Measurements from ENCODE around the gene TRAF2.

TRAF2 gene

DNA sequence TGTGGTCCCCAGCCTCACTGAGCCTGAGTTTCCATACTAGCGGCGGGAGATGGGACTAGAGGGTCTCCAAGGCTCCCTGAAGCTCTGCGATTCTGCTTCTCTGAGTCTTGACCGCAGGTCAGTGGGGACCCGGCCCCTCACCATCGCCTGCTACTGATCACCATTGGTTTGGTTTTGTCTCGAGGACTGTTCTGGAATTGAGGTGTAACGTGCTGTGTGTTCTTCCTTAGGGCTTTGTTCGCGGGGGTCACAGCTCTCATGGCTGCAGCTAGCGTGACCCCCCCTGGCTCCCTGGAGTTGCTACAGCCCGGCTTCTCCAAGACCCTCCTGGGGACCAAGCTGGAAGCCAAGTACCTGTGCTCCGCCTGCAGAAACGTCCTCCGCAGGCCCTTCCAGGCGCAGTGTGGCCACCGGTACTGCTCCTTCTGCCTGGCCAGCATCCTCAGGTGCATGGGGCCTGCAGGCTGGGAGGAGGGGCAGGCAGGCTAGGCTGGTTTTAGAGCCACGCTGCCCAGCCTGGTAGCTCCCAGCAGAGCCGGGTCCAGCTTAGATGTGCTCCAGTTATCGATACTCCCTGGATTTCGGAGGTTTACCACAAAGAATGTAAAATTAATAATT is 12.3 kb downstream of the TRAF2 start:
- H3K27me3 Mint-ChIP-seq = no peaks in the 10 kb centered on the region
- no peak overlapping the region for H3K4me3 Mint-ChIP-seq
- H3K4me1 Mint-ChIP-seq = peaks cover 43 to 85% of the 10 kb centered on the region in 2 donors
- H3K9me3 Mint-ChIP-seq = no peaks in the 10 kb centered on the region
- H3K27ac Mint-ChIP-seq = peak overlapping the region; percentile 14
- DNase-seq (no peak), ATAC-seq (replicated peaks) (no peak)
- H3K36me3 Mint-ChIP-seq = peaks cover 51 to 56% of the 10 kb centered on the region in 2 donors

DNA sequence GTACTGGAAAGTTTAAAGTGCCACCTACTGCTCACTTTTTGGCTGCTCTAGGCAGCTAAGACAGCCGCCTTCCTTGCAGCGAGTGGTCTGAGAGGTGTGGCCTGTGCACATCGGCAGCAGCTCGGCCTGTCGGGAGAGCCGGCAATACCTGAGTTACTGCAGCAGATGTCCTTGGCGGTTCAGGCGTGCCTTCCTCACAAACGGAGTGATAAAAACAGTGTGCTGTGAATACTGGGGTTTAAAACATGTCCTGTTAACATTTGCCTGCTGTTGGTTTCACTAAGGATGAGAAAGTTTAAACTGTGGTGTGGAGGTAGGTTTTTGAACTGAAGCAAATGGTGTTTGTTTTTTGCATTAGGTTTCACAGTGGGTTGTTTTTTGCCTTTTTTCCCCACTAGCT is 12.9 kb downstream of the TRAF2 start:
- Mint-ChIP-seq H3K4me1 (peaks cover 41 to 82% of the 10 kb centered on the region in 2 donors), H3K9me3 (no peaks in the 10 kb centered on the region), H3K27ac (no peak overlapping the region), H3K27me3 (no peaks in the 10 kb centered on the region), H3K4me3 (no peak overlapping the region), H3K36me3 (peaks cover 50 to 58% of the 10 kb centered on the region in 2 donors)
- no peak for ATAC-seq (replicated peaks)
- DNase-seq = no peak

DNA sequence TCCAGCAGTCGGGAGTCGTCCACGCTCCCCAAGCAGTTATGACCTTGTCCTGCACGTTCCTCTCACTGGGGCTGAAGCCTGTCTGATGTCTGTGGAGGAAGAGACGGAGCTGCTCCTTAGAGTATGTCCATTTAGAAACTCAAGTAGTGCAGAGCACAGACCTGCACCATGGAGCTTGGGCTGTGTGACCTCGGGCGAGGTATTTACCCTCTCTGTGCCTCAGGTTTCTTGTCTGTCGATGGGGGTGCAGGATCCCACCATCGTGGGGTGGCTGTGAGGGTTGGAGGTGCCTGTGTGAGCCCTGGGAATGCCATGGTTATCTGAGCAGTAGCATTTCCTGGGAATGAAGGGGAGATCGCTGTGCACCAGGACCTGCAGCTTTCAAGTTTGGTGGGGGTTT is 14.2 kb downstream of the TRAF2 start:
- peaks cover 2 to 4% of the 10 kb centered on the region in 2 donors for H3K9me3 Mint-ChIP-seq
- peak overlapping the region; percentile 90 for H3K27ac Mint-ChIP-seq
- peaks cover 38 to 77% of the 10 kb centered on the region in 2 donors for H3K4me1 Mint-ChIP-seq
- DNase-seq (no peak), ATAC-seq (replicated peaks) (no peak)
- H3K36me3 Mint-ChIP-seq = peaks cover 55 to 57% of the 10 kb centered on the region in 2 donors
- H3K4me3 Mint-ChIP-seq = peak overlapping the region in 1 of 2 donors; percentile 57
- no peaks in the 10 kb centered on the region for H3K27me3 Mint-ChIP-seq

DNA sequence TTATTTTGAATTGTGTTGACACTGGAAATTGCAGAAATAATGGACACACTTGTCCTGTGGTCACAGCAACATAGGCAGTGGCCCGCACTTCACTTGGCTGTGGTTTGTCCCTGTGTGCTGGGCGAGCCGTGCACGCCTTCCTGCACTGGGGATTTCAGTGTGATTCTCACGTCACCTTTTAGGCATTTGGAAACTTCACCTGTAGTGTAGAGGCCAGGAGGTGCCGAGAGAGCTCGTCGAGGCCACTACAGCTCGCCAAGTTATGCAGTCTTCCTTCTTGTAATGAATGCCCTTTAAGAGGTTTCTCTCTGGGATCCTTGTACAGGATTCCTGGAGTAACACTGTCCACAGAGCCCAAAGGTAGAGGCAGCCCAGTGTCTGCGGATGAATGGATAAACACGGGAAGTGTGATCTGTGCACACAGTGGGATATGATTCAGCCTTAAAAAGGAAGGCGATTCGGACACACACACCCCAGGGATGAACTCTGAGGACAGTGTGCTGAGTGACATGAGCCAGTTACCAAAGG is 14.7 kb downstream of the TRAF2 start:
- DNase-seq (no peak), ATAC-seq (replicated peaks) (no peak)
- Mint-ChIP-seq H3K36me3 (peaks cover 57 to 58% of the 10 kb centered on the region in 2 donors), H3K4me1 (peaks cover 36 to 79% of the 10 kb centered on the region in 2 donors), H3K27ac (peak overlapping the region; percentile 98), H3K4me3 (no peak overlapping the region), H3K9me3 (peaks cover 2 to 4% of the 10 kb centered on the region in 2 donors), H3K27me3 (no peaks in the 10 kb centered on the region)

DNA sequence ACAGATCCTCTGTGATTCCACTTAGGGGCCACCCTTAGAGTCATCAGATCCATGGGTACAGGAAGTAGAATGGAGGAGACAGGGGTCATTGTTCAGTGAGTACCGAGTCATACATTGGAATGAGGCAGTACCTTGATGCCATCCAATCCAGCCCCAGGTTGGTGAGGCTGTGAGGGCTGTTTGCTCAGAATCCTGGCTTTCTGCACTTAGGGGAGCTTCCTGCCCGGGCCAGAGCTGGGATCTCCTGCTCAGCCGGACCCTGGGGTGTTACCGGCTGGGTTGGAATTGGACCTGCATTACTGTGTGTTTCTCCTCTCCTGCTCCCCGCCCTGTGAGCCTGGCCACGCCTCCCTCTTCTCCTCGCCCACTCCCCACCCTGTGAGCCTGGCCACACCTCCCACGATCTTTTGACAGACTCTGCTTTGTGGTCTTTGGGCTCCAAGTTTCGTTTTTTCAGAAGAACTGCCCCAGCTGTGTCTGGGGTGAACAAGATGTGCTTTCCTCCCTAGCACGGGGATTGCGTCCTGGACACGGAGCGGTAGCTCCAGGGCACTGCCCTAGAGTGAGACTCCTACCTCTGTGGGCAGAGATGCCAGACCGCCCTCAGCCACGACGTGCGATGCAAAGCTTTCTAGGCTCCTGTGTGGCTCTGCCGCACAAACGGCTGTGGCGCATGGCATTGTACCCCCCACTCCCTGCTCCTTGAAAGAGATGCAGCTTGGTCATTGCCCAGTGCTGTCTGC is 15.4 kb downstream of the TRAF2 start:
- Mint-ChIP-seq H3K4me3 (peak overlapping the region; percentile 68 to 75), H3K27me3 (no peaks in the 10 kb centered on the region), H3K9me3 (peaks cover 4 to 5% of the 10 kb centered on the region in 2 donors), H3K27ac (peak overlapping the region; percentile 98), H3K36me3 (peaks cover 64% of the 10 kb centered on the region in 2 donors), H3K4me1 (peaks cover 39 to 78% of the 10 kb centered on the region in 2 donors)
- ATAC-seq (replicated peaks) (peak; percentile 68 to 85), DNase-seq (peak; percentile 56)

DNA sequence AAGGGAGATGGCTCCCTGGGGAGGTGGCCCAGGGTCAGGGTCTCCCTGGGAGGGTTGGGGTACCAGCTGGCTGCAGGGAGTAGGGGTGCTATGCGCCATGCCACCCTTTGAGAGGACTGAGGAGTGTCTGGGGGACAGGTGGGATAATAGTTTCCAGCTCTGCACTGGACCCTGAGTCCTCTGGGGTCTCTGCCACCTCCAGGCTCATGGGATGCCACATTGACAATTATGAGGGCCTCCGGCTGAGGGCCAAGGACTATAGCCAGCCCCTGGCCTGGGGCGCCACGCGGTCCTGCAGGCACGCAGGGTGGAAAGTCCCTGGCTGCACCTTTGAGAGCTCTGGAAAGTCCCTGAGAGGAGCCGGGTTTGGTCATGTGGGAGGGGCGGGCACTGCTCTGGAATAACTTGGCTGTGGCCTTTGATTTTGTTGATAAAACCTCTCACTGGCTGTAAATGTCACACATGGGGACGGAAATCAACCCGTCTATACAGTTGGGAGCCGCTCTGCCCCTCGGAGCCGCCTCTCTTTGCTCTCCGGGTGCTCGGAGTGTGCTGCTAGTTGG is 16.0 kb downstream of the TRAF2 start:
- Mint-ChIP-seq H3K36me3 (peaks cover 70% of the 10 kb centered on the region in 2 donors), H3K27me3 (no peaks in the 10 kb centered on the region), H3K4me1 (peaks cover 39 to 77% of the 10 kb centered on the region in 2 donors), H3K9me3 (peaks cover 9% of the 10 kb centered on the region in 2 donors), H3K4me3 (peak overlapping the region; percentile 68 to 75), H3K27ac (peak overlapping the region; percentile 98)
- DNase-seq (peak; percentile 85), ATAC-seq (replicated peaks) (peak; percentile 91 to 94)

DNA sequence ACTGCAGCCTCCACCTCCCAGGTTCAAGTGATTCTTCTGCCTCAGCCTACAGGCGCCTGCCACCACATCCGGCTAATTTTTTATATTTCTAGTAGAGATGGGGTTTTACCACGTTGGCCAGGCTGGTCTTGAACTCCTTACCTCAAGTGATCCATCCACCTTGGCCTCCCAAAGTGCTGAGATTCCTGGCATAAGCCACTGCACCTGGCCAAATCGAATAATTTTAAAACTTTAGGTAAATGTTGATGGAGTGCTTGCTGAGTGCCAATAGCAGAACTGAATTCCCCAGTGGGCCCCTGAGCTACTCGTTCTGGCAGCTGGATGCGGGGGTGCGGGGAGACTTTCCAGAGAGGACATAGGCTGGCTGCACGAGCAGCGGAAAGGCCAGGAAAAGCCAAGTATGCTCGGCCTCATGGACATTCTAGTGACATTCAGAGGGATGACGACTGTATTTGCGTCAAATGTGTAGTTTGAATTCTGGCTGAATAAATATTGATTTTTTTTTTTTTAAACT is 16.8 kb downstream of the TRAF2 start:
- ATAC-seq (replicated peaks) = no peak
- Mint-ChIP-seq H3K4me3 (no peak overlapping the region), H3K27ac (peak overlapping the region; percentile 98), H3K36me3 (peaks cover 75 to 78% of the 10 kb centered on the region in 2 donors), H3K9me3 (peaks cover 9% of the 10 kb centered on the region in 2 donors), H3K4me1 (peaks cover 41 to 76% of the 10 kb centered on the region in 2 donors), H3K27me3 (no peaks in the 10 kb centered on the region)
- no peak for DNase-seq

DNA sequence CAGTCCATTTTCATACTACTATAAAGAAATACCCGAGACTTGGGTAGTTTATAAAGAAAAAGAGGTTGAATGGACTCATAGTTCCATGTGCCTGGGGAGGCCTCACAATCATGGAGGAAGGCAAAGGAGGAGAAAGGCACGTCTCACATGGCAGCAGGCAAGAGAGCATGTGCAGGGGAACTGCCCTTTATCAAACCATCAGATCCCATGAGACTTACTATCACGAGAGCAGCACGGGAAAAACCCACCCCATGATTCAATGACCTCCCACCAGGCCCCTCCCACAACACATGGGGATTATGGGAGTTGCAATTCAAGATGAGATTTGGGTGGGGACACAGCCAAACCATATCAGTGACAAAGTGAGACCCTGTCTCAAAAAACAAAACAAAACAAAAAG is 19.9 kb downstream of the TRAF2 start:
- Mint-ChIP-seq H3K4me1 (peaks cover 33 to 54% of the 10 kb centered on the region in 2 donors), H3K4me3 (no peak overlapping the region), H3K36me3 (peaks cover 70 to 79% of the 10 kb centered on the region in 2 donors), H3K9me3 (peaks cover 9% of the 10 kb centered on the region in 2 donors), H3K27me3 (no peaks in the 10 kb centered on the region), H3K27ac (peak overlapping the region; percentile 89)
- ATAC-seq (replicated peaks) (no peak), DNase-seq (peak; percentile 21)

DNA sequence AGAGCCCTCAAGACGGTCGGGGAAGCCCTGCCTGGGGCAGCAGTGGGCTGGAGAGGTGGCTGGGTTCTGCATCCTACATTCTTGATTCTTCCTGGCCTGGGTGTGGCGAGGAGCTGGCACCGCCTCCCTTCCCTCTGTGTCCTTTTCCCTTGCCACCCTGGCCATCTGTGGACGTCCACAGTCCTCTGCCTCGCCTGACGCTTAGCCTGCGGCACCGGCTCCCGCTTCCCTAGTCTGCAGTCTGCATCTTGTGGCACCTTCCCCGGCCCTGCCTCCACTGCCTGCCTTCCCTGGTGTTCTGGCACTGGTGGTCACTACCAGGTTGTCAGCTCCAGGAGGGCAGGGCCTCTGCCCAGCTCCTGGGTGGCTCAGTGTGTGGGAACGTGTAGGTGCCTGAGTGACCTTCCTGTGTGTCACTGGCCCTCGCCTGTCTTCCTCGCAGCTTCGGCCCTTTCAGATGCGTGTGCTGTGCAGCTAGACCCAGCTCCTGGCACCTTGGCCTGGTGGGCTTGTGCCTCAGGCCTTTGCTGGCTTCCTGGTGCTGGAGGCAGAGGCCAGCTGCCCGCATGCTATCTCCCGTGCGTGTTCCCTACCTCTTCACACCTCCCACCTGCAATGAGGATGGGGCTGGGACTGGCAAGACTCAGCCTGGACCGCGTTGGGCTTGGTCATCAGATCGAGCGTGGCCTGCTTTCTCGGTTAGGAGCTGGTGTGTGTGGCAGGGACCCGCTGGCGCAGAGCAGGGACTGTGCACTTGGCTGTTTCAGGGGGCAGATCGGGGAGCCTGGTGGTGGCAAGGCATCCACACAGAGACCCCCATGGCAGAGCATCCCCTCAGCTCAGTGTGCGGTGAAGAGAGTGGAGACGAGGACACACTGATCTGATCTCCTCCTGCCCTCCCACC is 20.9 kb downstream of the TRAF2 start:
- Mint-ChIP-seq H3K27ac (peak overlapping the region; percentile 89), H3K36me3 (peaks cover 64 to 72% of the 10 kb centered on the region in 2 donors), H3K4me3 (no peak overlapping the region), H3K9me3 (peaks cover 9% of the 10 kb centered on the region in 2 donors), H3K4me1 (peaks cover 24 to 44% of the 10 kb centered on the region in 2 donors), H3K27me3 (no peaks in the 10 kb centered on the region)
- no peak for DNase-seq
- no peak for ATAC-seq (replicated peaks)

DNA sequence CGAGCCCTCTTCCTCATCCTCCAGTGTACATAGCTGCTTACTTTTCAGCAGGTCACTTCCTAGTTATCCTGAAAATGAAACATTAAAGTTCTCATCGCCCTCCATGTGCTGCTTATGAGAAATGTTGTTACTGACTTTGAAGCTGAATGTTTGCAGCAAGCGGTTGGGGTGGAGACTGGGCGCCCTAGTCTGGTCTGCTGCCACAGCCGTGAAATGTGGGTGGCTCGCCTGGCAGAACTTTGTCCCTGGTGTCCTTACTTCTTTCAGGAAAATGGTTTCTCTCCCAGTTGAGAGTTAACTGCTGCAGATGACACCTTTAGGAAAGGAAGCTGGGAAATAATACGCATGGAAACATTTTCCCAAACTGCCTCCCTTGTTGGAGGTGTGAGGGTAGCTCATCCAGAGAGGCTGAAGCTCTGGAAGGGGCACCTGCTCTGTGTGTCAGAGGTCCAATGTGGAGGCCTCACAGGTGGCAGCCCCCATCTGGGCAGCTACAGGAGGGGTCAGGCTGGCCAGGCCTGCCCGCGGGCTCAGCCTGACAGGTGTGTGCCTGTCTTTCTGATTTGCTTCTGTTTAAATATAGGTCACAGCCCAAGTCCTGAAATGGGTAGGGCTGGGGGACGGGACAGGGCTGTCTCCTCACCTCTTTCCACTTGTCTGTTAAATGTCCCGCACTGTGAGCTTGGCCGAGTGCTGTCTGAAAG is 24.0 kb downstream of the TRAF2 start:
- no peak for DNase-seq
- H3K36me3 Mint-ChIP-seq = peaks cover 49 to 60% of the 10 kb centered on the region in 2 donors
- H3K27me3 Mint-ChIP-seq = no peaks in the 10 kb centered on the region
- H3K4me3 Mint-ChIP-seq = no peak overlapping the region
- ATAC-seq (replicated peaks) = no peak
- H3K4me1 Mint-ChIP-seq = peaks cover 16 to 26% of the 10 kb centered on the region in 2 donors
- peaks cover 6 to 8% of the 10 kb centered on the region in 2 donors for H3K9me3 Mint-ChIP-seq
- H3K27ac Mint-ChIP-seq = peak overlapping the region; percentile 22

DNA sequence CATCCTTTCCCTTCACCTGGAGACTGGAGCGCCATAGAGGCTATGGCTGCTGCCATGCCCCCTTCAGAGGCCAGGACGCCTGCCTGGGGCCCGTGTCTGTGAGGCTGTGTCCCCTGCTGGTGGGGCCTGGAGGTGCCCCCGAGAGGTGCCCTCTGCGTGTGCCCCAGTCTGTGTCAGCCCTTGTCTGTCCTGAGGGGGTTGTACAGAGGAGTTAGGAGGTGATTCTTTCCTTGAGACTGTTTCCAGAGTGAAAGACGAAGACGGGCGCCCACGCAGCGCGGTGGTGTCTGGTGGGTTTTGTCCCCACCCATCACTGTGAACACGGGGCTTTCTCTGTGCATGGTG is 24.6 kb downstream of the TRAF2 start:
- H3K36me3 Mint-ChIP-seq = peaks cover 49 to 61% of the 10 kb centered on the region in 2 donors

DNA sequence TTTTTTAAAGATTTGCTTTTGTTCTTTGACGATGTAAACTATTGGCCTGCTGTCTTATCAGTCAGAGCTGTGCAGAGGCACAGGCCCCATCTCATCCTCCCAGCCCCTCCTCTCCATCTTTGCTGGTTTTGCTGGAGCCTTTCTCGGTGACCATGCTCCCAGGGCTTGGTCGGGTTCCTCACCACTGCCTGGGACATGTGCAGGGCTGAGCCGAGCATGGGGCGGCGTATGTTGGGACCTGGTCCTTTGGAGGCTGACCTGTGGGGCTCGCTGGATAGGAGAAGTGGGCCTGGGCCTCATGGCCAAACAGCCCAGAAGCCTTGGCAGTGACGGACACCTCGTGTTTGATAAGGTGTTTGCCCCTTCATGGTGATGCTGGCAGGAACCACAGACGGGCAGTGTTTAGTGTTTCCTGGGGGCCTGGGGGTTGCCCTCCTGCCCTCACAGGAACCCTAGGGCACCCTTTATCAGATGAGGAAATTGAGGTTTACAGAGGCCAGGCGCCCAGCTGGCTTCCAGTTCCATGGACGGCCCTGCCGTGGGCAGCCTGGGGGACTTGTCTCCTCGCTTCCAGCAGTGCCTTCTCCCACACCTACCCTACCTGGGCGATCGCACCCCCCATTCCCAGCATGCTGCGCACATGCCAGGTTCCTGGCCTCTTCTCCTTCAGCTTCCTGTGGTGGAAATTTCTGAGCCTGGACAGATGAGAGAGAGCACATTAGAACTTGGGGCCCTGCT is 27.6 kb downstream of the TRAF2 start:
- Mint-ChIP-seq H3K9me3 (no peaks in the 10 kb centered on the region), H3K4me1 (peaks cover 8 to 9% of the 10 kb centered on the region in 2 donors), H3K4me3 (no peak overlapping the region), H3K36me3 (peaks cover 45 to 54% of the 10 kb centered on the region in 2 donors), H3K27me3 (no peaks in the 10 kb centered on the region), H3K27ac (no peak overlapping the region)
- ATAC-seq (replicated peaks) (no peak), DNase-seq (no peak)

More for the DNA sequence above, 24.6 kb downstream of the TRAF2 start:
- DNase-seq = no peak
- H3K27ac Mint-ChIP-seq = peak overlapping the region; percentile 25
- H3K27me3 Mint-ChIP-seq = no peaks in the 10 kb centered on the region
- H3K4me1 Mint-ChIP-seq = peaks cover 16 to 21% of the 10 kb centered on the region in 2 donors
- H3K9me3 Mint-ChIP-seq = peaks cover 5 to 8% of the 10 kb centered on the region in 2 donors
- peak in 1 of 2 donors; percentile 59 for ATAC-seq (replicated peaks)
- H3K4me3 Mint-ChIP-seq = no peak overlapping the region

Data from stimulated activated naive B cell treated with anti-CD40 and anti-IgM and Interleukin-4, amounts not matched to agents 10 μg/mL and 1 μg/mL and 100 μg/mL, for 72 hours (primary cell).